GM10248 (cell line): ENCODE data around the gene EMC9.

ENCODE experiments used
- CTCF ChIA-PET: fragments of 300-600 bp; sonication (Branson Sonifier 250); formaldehyde crosslinking; extraction: SDS; loops from one replicate; lab custom pipeline; 2021; ENCODE audit warnings: antibody characterized with exemption; lab: Yijun Ruan, JAX
- POLR2A ChIA-PET: fragments of 350-650 bp; sonication (Branson Sonifier 250); formaldehyde crosslinking; extraction: SDS; loops from one replicate; lab custom pipeline; 2020; ENCODE audit warnings: antibody characterized with exemption; lab: Yijun Ruan, JAX
- DNase-seq: peaks from one replicate; pipeline ENCODE4 v3.0.0; 2012; ENCODE audit errors: extremely low spot score
- CTCF ChIP-seq: IDR thresholded peaks from 2 replicates; pipeline ENCODE4 v1.5.1; 2012; ENCODE audit warnings: mild to moderate bottlenecking, low read depth; ENCODE audit errors: extremely low read depth, missing control alignments, control extremely low read depth

Gene EMC9

GRCh38 chr14:24178399-24179178 lies 37.2 kb upstream of the EMC9 start:
- CTCF ChIA-PET, result interaction anchor here (1.3 to 3.2 kb wide), 3 partner anchors 9 to 18 kb away, joined by 5 to 21 read pairs (median 10); partner anchors contain the start of gene IRF9
- POLR2A ChIA-PET, result interaction anchor here (0.6 to 3.6 kb wide), 4 partner anchors 10 to 53 kb away, joined by 3 to 13 read pairs (median 4); partner anchors contain the start of genes IPO4 and IRF9
- DNase-seq, result no peak
- TF ChIP-seq CTCF, result no peak

- ChIA-PET CTCF (interaction anchor here (1.0 to 1.8 kb wide), 3 partner anchors 9 to 17 kb away, joined by 3 to 10 read pairs (median 5); partner anchors contain the start of gene IRF9), POLR2A (interaction anchor here (3.6 kb wide), 1 partner anchor 16 kb away, joined by 13 read pairs; the partner anchor contains the start of gene IRF9)
- no peak for TF ChIP-seq CTCF
- DNase-seq, result no peak
Measured at GRCh38 chr14:24177891-24178290, 36.5 kb upstream of the EMC9 start.

GRCh38 chr14:24177041-24177825 lies 35.8 kb upstream of the EMC9 start:
- TF ChIP-seq CTCF, result no peak
- ChIA-PET CTCF (interaction anchor here (0.9 to 1.8 kb wide), 4 partner anchors 8 to 36 kb away, joined by 3 to 10 read pairs (median 4); partner anchors contain the start of genes EMC9 and IRF9), POLR2A (interaction anchor here (0.5 kb wide), 1 partner anchor 15 kb away, joined by 3 read pairs; no protein-coding TSS in a partner anchor)
- DNase-seq, result no peak

- ChIA-PET CTCF (interaction anchor here (0.9 to 1.8 kb wide), 2 partner anchors 15 to 35 kb away, joined by 3 to 10 read pairs; partner anchors contain the start of genes EMC9 and IRF9), POLR2A (no interaction called here)
- no peak for DNase-seq
- no peak for TF ChIP-seq CTCF
Measured at GRCh38 chr14:24176599-24176998, 35.2 kb upstream of the EMC9 start.

GRCh38 chr14:24172871-24173281 lies 31.5 kb upstream of the EMC9 start:
- no peak for TF ChIP-seq CTCF
- CTCF ChIA-PET, result interaction anchor here (1.1 to 5.4 kb wide), 4 partner anchors 12 to 125 kb away, joined by 3 to 38 read pairs (median 4); partner anchors contain the start of genes IRF9 and PSME2
- DNase-seq, result no peak
- POLR2A ChIA-PET, result interaction anchor here (0.9 to 1.4 kb wide), 4 partner anchors 10 to 37 kb away, joined by 3 to 4 read pairs (median 3); partner anchors contain the start of genes IRF9 and PSME1
